Stomach (tissue), 4 donors: ENCODE measurements around the gene TRIM41.

Experiments
- CTCF ChIP-seq, 7 experiments: fragments of 450-650 bp in 4 of 7; fragments of 200-600 bp in 3 of 7; sonication (generic) in 3 of 7; IDR thresholded peaks; one replicate each; pipeline ENCODE4 v1.5.1; 2016 to 2019; ENCODE audit warnings: antibody characterized with exemption in 7 of 7, control low read depth in 2 of 7, mild to moderate bottlenecking in 1 of 7
- EP300 ChIP-seq: sonication (generic); formaldehyde crosslinking; IDR thresholded peaks from one replicate; pipeline ENCODE4 v1.6.1; 2017; ENCODE audit warnings: antibody characterized with exemption
- POLR2A ChIP-seq, 4 donors: fragments of 450-650 bp; IDR thresholded peaks; one replicate each; pipeline ENCODE4 v1.6.1; 2016; ENCODE audit warnings: antibody characterized with exemption in 4 of 4, control low read depth in 2 of 4, mild to moderate bottlenecking in 1 of 4, moderate library complexity in 1 of 4
- POLR2AphosphoS5 ChIP-seq, 3 donors: sonication (generic); formaldehyde crosslinking; IDR thresholded peaks; one replicate each; pipeline ENCODE4 v1.6.1; 2016; ENCODE audit warnings: antibody characterized with exemption in 3 of 3

DNA sequence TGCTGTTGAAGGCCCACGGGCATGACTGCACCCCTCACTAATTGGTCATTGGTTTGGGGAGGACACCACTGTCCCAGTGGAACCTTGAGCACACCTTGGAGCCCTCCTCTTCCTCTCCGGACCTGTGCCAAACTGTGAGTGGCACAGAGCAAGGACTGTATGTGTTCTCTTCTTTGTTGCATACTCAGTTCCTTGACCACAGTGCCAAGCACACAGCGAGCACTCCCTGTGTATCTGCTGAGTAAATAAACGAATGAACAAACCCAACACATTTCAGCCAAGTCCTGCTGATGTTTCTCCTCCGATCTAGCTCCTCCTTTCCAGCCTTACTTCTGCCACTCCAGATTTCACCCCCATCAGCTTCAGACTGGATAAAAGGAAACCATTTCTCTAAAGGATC, 40.6 kb downstream of the TRIM41 start:
- no peak for TF ChIP-seq POLR2A (IDR thresholded peaks at IDR 0.05)
- no peak for TF ChIP-seq CTCF (IDR thresholded peaks at IDR 0.05)
- no peak for TF ChIP-seq EP300
- peak in 1 of 3 donors; percentile 61 for TF ChIP-seq POLR2AphosphoS5 (IDR thresholded peaks at IDR 0.05)
